HEK293 (cell line): ENCODE measurements around the gene C12orf42.

Experiments used
- CTCF ChIA-PET: fragments of 350-600 bp; formaldehyde crosslinking; extraction: SDS; loops from one replicate; lab custom pipeline; 2021; ENCODE audit warnings: antibody characterized with exemption; lab: Yijun Ruan, JAX
- POLR2A ChIA-PET: fragments of 300-600 bp; formaldehyde crosslinking; extraction: SDS; loops from one replicate; lab custom pipeline; 2020; ENCODE audit warnings: antibody characterized with exemption, inconsistent platforms; lab: Yijun Ruan, JAX
- H3K27ac ChIP-seq: fragments of 200-500 bp; sonication (Bioruptor generic); 2 replicates; pipeline ENCODE4 v1.5.1; 2014; ENCODE audit warnings: low read depth, low read length, control low read depth, inconsistent platforms; ENCODE audit errors: extremely low read depth
- H3K36me3 ChIP-seq, 2 experiments: fragments of 200-500 bp in 1 of 2; sonication (Bioruptor generic) in 1 of 2; 1 replicate in 1 of 2; 2 replicates in 1 of 2; pipeline ENCODE4 v1.5.1; 2014 to 2017; ENCODE audit warnings: inconsistent platforms in 2 of 2, low read length in 2 of 2; ENCODE audit not compliant: control insufficient read depth in 2 of 2, insufficient read depth in 1 of 2
- H3K4me1 ChIP-seq: fragments of 200-500 bp; sonication (Bioruptor generic); 2 replicates; pipeline ENCODE4 v1.5.1; 2014; ENCODE audit warnings: mild to moderate bottlenecking, low read length, inconsistent platforms; ENCODE audit not compliant: control insufficient read depth, insufficient read depth
- H3K4me3 ChIP-seq: 2 replicates; pipeline ENCODE4 v1.5.1; 2011; ENCODE audit warnings: low read depth, mild to moderate bottlenecking, control low read depth, low read length, moderate library complexity
- H3K9me3 ChIP-seq: fragments of 200-500 bp; sonication (Bioruptor generic); 2 replicates; pipeline ENCODE4 v1.5.1; 2014; ENCODE audit warnings: low read depth, low read length, inconsistent platforms; ENCODE audit not compliant: control insufficient read depth, insufficient read depth
- GLI2 ChIP-seq: fragments of 450-650 bp; formaldehyde crosslinking; IDR thresholded peaks from 2 replicates; pipeline ENCODE4; 2017; ENCODE audit warnings: missing biosample characterization, missing genetic modification characterization, low read depth, borderline replicate concordance
- HOXA7 ChIP-seq: sonication (generic); formaldehyde crosslinking; IDR thresholded peaks from 2 replicates; pipeline ENCODE4 v1.8.1; 2022; ENCODE audit warnings: missing genetic modification reagents, borderline replicate concordance
- MEIS1 ChIP-seq: sonication (generic); formaldehyde crosslinking; IDR thresholded peaks from 2 replicates; pipeline ENCODE4 v1.8.1; 2022; ENCODE audit warnings: missing genetic modification reagents, mild to moderate bottlenecking, borderline replicate concordance
- SP7 ChIP-seq: fragments of 450-650 bp; formaldehyde crosslinking; IDR thresholded peaks from 2 replicates; pipeline ENCODE4 v1.5.1; 2016; ENCODE audit warnings: missing biosample characterization, missing genetic modification characterization
- ZBTB20 ChIP-seq: fragments of 450-650 bp; formaldehyde crosslinking; IDR thresholded peaks from 2 replicates; pipeline ENCODE4 v1.5.1; 2016; ENCODE audit warnings: missing biosample characterization, missing genetic modification characterization
- ZNF121 ChIP-seq: fragments of 450-650 bp; formaldehyde crosslinking; IDR thresholded peaks from 2 replicates; pipeline ENCODE4 v1.5.1; 2016; ENCODE audit warnings: missing biosample characterization, missing genetic modification characterization
- ZNF404 ChIP-seq: fragments of 450-650 bp; formaldehyde crosslinking; IDR thresholded peaks from 2 replicates; pipeline ENCODE4 v1.5.1; 2017; ENCODE audit warnings: missing biosample characterization, missing genetic modification characterization
- ZNF530 ChIP-seq: fragments of 450-650 bp; formaldehyde crosslinking; IDR thresholded peaks from 2 replicates; pipeline ENCODE4 v1.5.1; 2016; ENCODE audit warnings: low read depth, missing biosample characterization, missing genetic modification characterization
- ZNF544 ChIP-seq: fragments of 450-650 bp; formaldehyde crosslinking; IDR thresholded peaks from 2 replicates; pipeline ENCODE4 v1.5.0; 2017; ENCODE audit warnings: missing biosample characterization, missing genetic modification characterization
- ZNF585B ChIP-seq: fragments of 450-650 bp; formaldehyde crosslinking; IDR thresholded peaks from 2 replicates; pipeline ENCODE4 v1.5.1; 2016; ENCODE audit warnings: missing biosample characterization, missing genetic modification characterization
- ZNF596 ChIP-seq: fragments of 450-650 bp; IDR thresholded peaks from 2 replicates; pipeline ENCODE4 v1.5.0; 2018; ENCODE audit warnings: missing biosample characterization, mild to moderate bottlenecking, missing genetic modification characterization, moderate library complexity
- ZNF624 ChIP-seq: fragments of 450-650 bp; formaldehyde crosslinking; IDR thresholded peaks from 2 replicates; pipeline ENCODE4 v1.5.1; 2017; ENCODE audit warnings: missing biosample characterization, missing genetic modification characterization
- ZNF670 ChIP-seq: fragments of 450-650 bp; formaldehyde crosslinking; IDR thresholded peaks from 2 replicates; pipeline ENCODE4 v1.5.1; 2016; ENCODE audit warnings: missing biosample characterization, missing genetic modification characterization, low read depth
- ZNF747 ChIP-seq: fragments of 450-650 bp; formaldehyde crosslinking; IDR thresholded peaks from 2 replicates; pipeline ENCODE4 v1.5.1; 2016; ENCODE audit warnings: missing biosample characterization, missing genetic modification characterization
- ZNF792 ChIP-seq: fragments of 450-650 bp; formaldehyde crosslinking; IDR thresholded peaks from 2 replicates; pipeline ENCODE4 v1.5.1; 2016; ENCODE audit warnings: missing biosample characterization, missing genetic modification characterization
- TF ChIP-seq, protein P1 (sequence below): fragments of 450-650 bp; formaldehyde crosslinking; IDR thresholded peaks from 2 replicates; pipeline ENCODE4 v1.5.1; 2017; ENCODE audit warnings: missing biosample characterization, missing genetic modification characterization
- TF ChIP-seq, protein P2 (sequence below): fragments of 450-650 bp; formaldehyde crosslinking; IDR thresholded peaks from 2 replicates; pipeline ENCODE4 v1.5.1; 2016; ENCODE audit warnings: missing biosample characterization, missing genetic modification characterization
- TF ChIP-seq, protein P3 (sequence below): fragments of 450-650 bp; formaldehyde crosslinking; IDR thresholded peaks from 2 replicates; pipeline ENCODE4 v1.5.1; 2016; ENCODE audit warnings: missing biosample characterization, missing genetic modification characterization
- TF ChIP-seq, protein P4 (sequence below): fragments of 450-650 bp; formaldehyde crosslinking; IDR thresholded peaks from 2 replicates; pipeline ENCODE4 v1.5.1; 2016; ENCODE audit warnings: missing biosample characterization, missing genetic modification characterization

C12orf42 gene

DNA sequence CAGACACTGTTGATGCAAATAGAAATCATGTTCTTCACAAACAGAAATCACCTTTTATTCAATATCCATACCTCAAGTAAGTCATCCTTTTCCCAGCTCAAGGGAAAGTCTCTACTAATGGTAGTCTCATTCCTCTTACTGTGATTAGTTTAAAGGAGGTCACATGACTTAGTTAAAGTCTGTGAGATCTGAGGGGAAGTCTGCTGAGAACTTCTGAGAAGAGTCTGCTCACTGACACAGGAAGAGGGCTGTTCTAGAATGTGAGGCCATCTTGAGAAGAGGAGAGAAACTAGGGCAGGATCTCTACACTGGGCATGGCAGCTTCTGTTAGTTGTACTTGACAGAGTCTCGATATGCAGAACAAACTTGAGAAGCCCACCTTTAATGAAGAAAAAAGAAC, 146.8 kb downstream of the C12orf42 start:
- Histone ChIP-seq H3K4me1 (no peaks in the 10 kb centered on the region), H3K4me3 (no peak overlapping the region), H3K9me3 (no peaks in the 10 kb centered on the region), H3K36me3 (no peaks in the 10 kb centered on the region), H3K27ac (no peak overlapping the region)
- TF ChIP-seq, protein P1, sequence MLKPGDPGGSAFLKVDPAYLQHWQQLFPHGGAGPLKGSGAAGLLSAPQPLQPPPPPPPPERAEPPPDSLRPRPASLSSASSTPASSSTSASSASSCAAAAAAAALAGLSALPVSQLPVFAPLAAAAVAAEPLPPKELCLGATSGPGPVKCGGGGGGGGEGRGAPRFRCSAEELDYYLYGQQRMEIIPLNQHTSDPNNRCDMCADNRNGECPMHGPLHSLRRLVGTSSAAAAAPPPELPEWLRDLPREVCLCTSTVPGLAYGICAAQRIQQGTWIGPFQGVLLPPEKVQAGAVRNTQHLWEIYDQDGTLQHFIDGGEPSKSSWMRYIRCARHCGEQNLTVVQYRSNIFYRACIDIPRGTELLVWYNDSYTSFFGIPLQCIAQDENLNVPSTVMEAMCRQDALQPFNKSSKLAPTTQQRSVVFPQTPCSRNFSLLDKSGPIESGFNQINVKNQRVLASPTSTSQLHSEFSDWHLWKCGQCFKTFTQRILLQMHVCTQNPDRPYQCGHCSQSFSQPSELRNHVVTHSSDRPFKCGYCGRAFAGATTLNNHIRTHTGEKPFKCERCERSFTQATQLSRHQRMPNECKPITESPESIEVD (tag by site-specific recombination): no peak
- no peak for TF ChIP-seq ZBTB20 (tag by site-specific recombination)
- TF ChIP-seq GLI2 (tag by site-specific recombination): no peak
- TF ChIP-seq ZNF624 (tag by site-specific recombination): no peak
- no peak for TF ChIP-seq ZNF404 (tag by site-specific recombination)
- TF ChIP-seq ZNF121 (tag by site-specific recombination): no peak
- TF ChIP-seq ZNF596 (tag by site-specific recombination): no peak
- TF ChIP-seq ZNF530 (tag by site-specific recombination): no peak
- no peak for TF ChIP-seq SP7
- TF ChIP-seq ZNF585B (tag by site-specific recombination): no peak
- TF ChIP-seq, protein P2, sequence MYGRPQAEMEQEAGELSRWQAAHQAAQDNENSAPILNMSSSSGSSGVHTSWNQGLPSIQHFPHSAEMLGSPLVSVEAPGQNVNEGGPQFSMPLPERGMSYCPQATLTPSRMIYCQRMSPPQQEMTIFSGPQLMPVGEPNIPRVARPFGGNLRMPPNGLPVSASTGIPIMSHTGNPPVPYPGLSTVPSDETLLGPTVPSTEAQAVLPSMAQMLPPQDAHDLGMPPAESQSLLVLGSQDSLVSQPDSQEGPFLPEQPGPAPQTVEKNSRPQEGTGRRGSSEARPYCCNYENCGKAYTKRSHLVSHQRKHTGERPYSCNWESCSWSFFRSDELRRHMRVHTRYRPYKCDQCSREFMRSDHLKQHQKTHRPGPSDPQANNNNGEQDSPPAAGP (tag by site-specific recombination): no peak
- TF ChIP-seq, protein P3, sequence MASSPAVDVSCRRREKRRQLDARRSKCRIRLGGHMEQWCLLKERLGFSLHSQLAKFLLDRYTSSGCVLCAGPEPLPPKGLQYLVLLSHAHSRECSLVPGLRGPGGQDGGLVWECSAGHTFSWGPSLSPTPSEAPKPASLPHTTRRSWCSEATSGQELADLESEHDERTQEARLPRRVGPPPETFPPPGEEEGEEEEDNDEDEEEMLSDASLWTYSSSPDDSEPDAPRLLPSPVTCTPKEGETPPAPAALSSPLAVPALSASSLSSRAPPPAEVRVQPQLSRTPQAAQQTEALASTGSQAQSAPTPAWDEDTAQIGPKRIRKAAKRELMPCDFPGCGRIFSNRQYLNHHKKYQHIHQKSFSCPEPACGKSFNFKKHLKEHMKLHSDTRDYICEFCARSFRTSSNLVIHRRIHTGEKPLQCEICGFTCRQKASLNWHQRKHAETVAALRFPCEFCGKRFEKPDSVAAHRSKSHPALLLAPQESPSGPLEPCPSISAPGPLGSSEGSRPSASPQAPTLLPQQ (tag by site-specific recombination): no peak
- TF ChIP-seq ZNF747 (tag by site-specific recombination): no peak
- no peak for TF ChIP-seq ZNF670 (tag by site-specific recombination)
- no peak for TF ChIP-seq MEIS1 (CRISPR knock-in tag)
- TF ChIP-seq ZNF792 (tag by site-specific recombination): no peak
- ChIA-PET POLR2A (no interaction called here), CTCF (no interaction called here)

DNA sequence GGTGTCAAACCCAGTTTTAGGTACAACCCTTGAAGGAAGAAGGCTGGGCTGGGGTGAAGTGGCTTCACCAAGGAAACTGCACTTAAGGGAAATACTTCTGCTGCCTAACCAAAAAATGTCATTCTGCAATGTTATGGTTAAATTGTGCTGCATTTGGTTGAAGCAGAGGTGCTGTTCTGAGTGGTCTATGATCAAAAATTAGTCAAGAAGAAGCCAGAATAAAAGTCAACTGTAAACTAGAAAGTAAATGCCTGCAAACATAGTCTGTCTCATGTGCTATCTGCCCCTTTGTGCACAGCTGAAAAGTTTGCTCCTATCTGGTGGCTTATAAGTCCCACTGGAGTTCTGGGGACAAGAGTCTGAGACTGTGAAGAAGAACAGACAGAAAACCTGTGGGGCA, 158.8 kb downstream of the C12orf42 start:
- TF ChIP-seq, protein P4, sequence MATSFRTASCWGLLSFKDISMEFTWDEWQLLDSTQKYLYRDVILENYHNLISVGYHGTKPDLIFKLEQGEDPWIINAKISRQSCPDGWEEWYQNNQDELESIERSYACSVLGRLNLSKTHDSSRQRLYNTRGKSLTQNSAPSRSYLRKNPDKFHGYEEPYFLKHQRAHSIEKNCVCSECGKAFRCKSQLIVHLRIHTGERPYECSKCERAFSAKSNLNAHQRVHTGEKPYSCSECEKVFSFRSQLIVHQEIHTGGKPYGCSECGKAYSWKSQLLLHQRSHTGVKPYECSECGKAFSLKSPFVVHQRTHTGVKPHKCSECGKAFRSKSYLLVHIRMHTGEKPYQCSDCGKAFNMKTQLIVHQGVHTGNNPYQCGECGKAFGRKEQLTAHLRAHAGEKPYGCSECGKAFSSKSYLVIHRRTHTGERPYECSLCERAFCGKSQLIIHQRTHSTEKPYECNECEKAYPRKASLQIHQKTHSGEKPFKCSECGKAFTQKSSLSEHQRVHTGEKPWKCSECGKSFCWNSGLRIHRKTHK: no peak
- TF ChIP-seq ZNF544 (tag by site-specific recombination): no peak
- TF ChIP-seq HOXA7 (CRISPR knock-in tag): no peak
- no peak for TF ChIP-seq ZNF596 (tag by site-specific recombination)
- Histone ChIP-seq H3K4me1 (no peaks in the 10 kb centered on the region), H3K4me3 (no peak overlapping the region), H3K27ac (no peak overlapping the region), H3K9me3 (no peaks in the 10 kb centered on the region), H3K36me3 (no peaks in the 10 kb centered on the region)
- ChIA-PET CTCF (no interaction called here), POLR2A (no interaction called here)
